D721Med (cell line): ENCODE results near the gene LRP1B.

Source experiments
- DNase-seq: peaks from one replicate; pipeline ENCODE4 v3.0.0; 2011; ENCODE audit warnings: low spot score; ENCODE audit not compliant: insufficient read length
- FAIRE-seq: peaks from 2 replicates; lab custom pipeline; 2011; peaks lifted over from hg19 to GRCh38; lab: Jason Lieb, UNC
- TF ChIP-seq, protein P1 (sequence below): IDR thresholded peaks from 2 replicates; pipeline ENCODE4 v1.5.1; 2012; ENCODE audit warnings: mild to moderate bottlenecking, control low read depth; ENCODE audit not compliant: insufficient read depth; ENCODE audit errors: missing control alignments

The LRP1B gene

DNA sequence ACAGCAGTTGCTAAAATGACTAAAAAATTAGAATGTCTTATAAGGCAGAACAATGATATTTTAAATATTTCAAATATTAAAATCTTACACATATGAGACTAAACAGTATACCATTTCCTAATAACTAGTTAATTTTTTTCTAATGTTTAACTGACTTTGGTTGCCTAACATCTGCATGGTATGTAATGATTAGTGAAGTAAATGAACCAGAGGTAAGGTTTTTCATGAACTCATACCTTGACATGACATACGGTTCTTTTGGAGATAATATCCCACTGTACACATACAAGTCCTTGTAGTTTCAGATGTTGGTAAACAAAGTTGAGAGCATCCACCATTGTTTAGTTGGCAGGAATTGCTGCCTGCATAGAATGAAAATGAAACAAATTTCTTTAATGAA lies 1360.2 kb downstream of the LRP1B start:
- DNase-seq: no peak
- TF ChIP-seq, protein P1, sequence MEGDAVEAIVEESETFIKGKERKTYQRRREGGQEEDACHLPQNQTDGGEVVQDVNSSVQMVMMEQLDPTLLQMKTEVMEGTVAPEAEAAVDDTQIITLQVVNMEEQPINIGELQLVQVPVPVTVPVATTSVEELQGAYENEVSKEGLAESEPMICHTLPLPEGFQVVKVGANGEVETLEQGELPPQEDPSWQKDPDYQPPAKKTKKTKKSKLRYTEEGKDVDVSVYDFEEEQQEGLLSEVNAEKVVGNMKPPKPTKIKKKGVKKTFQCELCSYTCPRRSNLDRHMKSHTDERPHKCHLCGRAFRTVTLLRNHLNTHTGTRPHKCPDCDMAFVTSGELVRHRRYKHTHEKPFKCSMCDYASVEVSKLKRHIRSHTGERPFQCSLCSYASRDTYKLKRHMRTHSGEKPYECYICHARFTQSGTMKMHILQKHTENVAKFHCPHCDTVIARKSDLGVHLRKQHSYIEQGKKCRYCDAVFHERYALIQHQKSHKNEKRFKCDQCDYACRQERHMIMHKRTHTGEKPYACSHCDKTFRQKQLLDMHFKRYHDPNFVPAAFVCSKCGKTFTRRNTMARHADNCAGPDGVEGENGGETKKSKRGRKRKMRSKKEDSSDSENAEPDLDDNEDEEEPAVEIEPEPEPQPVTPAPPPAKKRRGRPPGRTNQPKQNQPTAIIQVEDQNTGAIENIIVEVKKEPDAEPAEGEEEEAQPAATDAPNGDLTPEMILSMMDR: no peak
- FAIRE-seq: no peak

DNA sequence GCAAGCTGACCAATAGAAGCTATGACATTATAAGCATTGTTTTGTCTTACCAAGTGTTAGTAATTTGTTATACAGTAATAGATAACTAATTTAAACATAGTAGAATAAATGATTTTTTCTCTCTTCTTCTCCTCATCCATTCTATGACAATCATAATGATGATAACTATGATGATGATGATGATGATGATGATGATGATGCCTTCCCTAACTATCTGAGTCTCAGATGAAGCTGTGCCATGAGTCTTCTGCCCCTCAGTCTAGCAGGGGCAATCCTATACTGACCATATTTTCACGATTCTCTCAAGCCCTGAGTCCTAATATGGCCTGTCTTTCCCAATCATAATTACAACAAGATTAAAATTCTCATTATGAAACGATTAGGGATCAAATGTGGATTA lies 1369.0 kb downstream of the LRP1B start:
- no peak for FAIRE-seq
- TF ChIP-seq, protein P1: no peak
- DNase-seq: no peak

DNA sequence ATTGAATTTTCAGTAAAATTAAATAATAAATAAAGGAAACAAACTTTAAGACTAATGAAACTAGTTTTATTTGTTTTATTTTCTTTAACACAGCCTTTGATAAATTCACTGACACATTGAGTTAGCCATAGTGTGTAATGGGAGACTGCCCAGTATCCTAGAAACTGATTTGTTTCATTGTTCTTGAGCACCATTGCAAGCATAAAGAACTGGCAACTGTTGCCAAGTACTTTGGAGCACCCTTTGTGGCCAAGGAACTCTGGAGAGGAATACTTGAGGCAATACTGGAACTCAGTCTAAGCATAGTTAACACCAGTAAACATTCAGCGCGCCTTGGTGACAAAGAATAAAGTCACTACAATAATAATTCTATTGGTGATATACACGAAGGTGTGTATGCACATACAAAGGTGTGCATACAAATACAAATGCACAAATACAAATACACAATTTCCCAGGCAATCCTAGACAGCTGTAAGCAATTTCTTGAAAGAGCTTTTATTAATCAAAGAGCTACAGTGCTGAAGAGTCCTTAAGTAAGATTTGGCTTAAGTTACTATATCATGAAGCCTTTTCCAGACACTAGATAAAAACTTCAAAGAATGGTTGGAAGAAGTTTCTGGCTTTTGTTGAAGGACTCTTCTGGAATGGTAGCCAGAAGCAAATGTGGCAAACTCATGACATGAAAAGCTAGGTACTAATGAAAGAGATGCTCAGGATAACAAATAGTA lies 1371.2 kb downstream of the LRP1B start:
- TF ChIP-seq, protein P1: no peak
- FAIRE-seq: no peak
- no peak for DNase-seq

DNA sequence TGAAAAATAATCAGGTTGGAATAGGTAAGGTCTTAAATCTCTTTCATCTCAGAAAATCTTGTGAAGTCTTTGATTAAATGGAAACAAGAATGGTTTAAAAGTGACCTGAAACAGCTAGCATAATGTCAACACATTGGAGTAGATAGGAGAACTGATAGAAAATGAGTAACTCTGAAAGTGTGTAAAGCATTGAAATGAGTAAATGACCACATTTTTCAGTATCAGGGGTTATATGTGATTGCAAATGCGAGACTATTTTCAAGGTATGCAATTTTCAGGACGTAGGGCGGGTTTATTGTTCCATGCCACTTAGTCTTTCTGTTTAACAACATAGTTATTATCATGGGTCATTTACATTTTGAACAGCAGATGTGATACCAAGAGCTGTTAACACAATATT lies 1383.2 kb downstream of the LRP1B start:
- DNase-seq: no peak
- no peak for FAIRE-seq
- TF ChIP-seq, protein P1: no peak

DNA sequence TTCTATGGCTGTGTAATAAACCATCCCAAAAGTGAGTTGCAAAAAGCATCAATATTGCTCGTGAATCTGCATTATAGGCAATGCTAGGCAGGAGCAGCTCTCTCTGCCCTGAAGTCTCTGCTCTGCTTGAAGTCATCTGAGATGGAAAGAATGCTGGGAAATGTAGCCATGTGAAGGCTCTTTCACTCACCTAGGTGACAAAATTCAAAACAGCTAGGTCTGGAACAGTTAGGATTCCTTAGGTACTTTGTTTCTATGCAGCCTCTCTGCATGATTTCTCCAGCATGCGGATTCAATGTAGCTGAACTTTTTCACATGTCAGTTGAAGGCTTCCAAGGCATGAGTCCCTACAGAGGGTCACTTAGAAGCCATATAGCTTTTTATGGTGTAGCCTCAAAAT lies 1383.7 kb downstream of the LRP1B start:
- FAIRE-seq (no peak), DNase-seq (no peak)
- TF ChIP-seq, protein P1: no peak

DNA sequence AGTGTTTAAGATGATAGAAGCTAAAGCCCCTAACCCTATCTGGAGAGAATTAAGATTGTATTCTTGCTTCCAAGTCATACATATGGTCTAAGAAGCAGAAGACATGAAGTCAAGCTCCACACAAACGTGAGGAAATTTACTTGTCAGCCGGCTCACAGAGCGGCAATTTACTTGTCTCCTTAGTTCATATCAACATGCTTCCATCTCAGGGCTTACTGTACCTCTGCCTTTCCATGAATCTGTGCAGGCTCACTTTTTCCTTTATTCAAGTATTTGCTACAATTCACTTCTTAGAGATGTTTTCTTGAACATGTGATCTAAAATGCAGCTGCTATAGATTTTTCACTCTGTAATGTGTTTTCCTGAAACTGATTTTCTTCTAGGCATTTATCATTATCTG lies 1386.4 kb downstream of the LRP1B start:
- DNase-seq (no peak), FAIRE-seq (no peak)
- TF ChIP-seq, protein P1: no peak

DNA sequence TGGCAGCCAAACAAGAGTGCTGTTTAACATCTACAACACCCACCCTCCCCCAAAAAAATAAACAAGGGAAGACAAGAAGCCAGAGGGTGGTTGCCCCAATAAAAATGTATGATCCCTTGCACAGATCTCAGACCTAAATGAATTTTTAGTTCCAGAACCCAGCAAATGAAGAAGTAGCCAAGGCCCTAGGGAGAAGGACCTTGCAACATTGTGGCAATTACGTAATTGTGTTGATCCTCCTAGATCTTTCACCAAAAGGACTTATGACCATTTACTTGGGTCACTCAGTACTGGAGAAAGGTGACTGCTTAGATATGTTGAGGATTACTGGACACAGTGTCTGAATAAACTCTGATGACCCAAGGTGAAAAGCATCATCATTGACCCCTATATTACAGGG lies 1393.8 kb downstream of the LRP1B start:
- TF ChIP-seq, protein P1: no peak
- DNase-seq: no peak
- FAIRE-seq: no peak
